NT2/D1 (cell line): ENCODE data around the gene PTPRG.

Experiments
- SUZ12 ChIP-seq: IDR thresholded peaks from 2 replicates; pipeline ENCODE4 v1.6.1; 2011; ENCODE audit not compliant: insufficient read length, insufficient read depth; ENCODE audit errors: extremely low read depth
- YY1 ChIP-seq: IDR thresholded peaks from 2 replicates; pipeline ENCODE4 v1.6.1; 2011; ENCODE audit not compliant: insufficient read length, insufficient read depth
- ZNF274 ChIP-seq: IDR thresholded peaks from 2 replicates; pipeline ENCODE4 v1.6.1; 2011; ENCODE audit warnings: mild to moderate bottlenecking, low read depth, low read length

DNA sequence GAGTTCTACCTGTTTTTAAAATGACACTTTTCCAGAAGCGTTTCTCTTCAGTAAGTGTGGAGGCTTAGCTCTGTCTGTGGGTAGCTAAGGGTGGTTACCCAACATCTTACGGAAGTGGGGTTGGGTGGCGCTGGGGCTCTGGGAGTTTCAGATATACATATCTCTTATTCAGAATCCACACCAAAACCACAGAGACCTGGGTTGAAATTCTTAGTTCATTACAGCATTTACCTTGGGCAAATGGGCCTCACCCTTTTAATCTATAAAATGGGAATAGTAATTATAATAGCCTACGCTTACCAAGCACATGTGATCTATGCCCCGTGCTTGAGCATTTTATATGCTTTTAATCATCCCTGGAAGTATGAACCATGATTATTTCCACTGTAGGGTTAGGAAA lies 9.4 kb downstream of the PTPRG start:
- TF ChIP-seq ZNF274 (no peak), YY1 (no peak), SUZ12 (no peak)
